Measurements from ENCODE around the gene CLDN9.

Gene CLDN9

GRCh38 chr16:3058139-3059030 lies 45.7 kb downstream of the CLDN9 start:
- peak; percentile 58 for DNase-seq

- DNase-seq: peak; percentile 87
These were observed 46.5 kb downstream of the CLDN9 start for GRCh38 chr16:3059041-3059722.

- no peak for DNase-seq
These were observed 47.1 kb downstream of the CLDN9 start for GRCh38 chr16:3059723-3060242.

- DNase-seq: no peak
These were observed 47.8 kb downstream of the CLDN9 start for GRCh38 chr16:3060339-3061127.

GRCh38 chr16:3062553-3062952 lies 49.8 kb downstream of the CLDN9 start:
- no peak for DNase-seq

- DNase-seq: no peak
These were observed 51.1 kb downstream of the CLDN9 start for GRCh38 chr16:3063625-3064386.
